T-cell (primary cell): ENCODE data around the gene VARS1. TPM values are rescaled to one million over a fixed set of nuclear protein-coding genes. Genes with fewer than 3 reads are reported as not detected.
"Not testable (repeated sequence)": the region's sequence is repeated elsewhere in the genome, so short reads cannot be mapped to it uniquely, and the experiment has no call there.

Source experiments
- ATAC-seq, 4 experiments: fragments of 200-7000 bp in 3 of 4; fragments of 150-1000 bp in 1 of 4; cut with Tn5 transposase; replicated peaks in 1 of 4; 1 replicate in 3 of 4; 2 replicates in 1 of 4; pipeline ENCODE4 v1.10.0; 2021; ENCODE audit warnings: moderate library complexity in 3 of 4, mild to moderate bottlenecking in 2 of 4, moderate number of reproducible peaks in 1 of 4
- CTCF ChIA-PET, 2 donors: fragments of 300-600 bp; sonication (Branson Sonifier 250); formaldehyde crosslinking; loops; one replicate each; lab custom pipeline; 2022; ENCODE audit warnings: antibody characterized with exemption in 2 of 2; lab: Charles Lee
- POLR2A ChIA-PET, 2 donors: fragments of 300-600 bp; sonication (Branson Sonifier 250); formaldehyde crosslinking; loops; one replicate each; lab custom pipeline; 2022; ENCODE audit warnings: antibody characterized with exemption in 2 of 2; lab: Charles Lee
- DNase-seq, 35 experiments: peaks; one replicate each; pipeline versions ENCODE4 v3.0.0 to v3.0.0-alpha.2; 2013 to 2023
- H3K27ac ChIP-seq: one replicate; pipeline ENCODE4 v1.5.1; 2013; ENCODE audit warnings: low read length
- H3K27me3 ChIP-seq, 2 experiments: replicated peaks in 1 of 2; 1 replicate in 1 of 2; 2 replicates in 1 of 2; pipeline versions ENCODE4 v1.6.1 to v1.7.0; 2013; ENCODE audit warnings: low read length in 1 of 2, mixed read lengths in 1 of 2; ENCODE audit not compliant: control insufficient read depth in 2 of 2, insufficient read depth in 2 of 2; ENCODE audit errors: extremely low read depth in 1 of 2
- H3K36me3 ChIP-seq, 2 donors: 1 replicate in 1 of 2; 2 replicates in 1 of 2; pipeline versions ENCODE4 v1.6.1 to v1.7.0; 2013; ENCODE audit warnings: low read length in 1 of 2; ENCODE audit not compliant: control insufficient read depth in 2 of 2, insufficient read depth in 1 of 2; ENCODE audit errors: extremely low read depth in 1 of 2
- H3K4me1 ChIP-seq, 2 experiments: 1 replicate in 1 of 2; 2 replicates in 1 of 2; pipeline versions ENCODE4 v1.6.1 to v1.7.0; 2013; ENCODE audit warnings: low read length in 2 of 2, mixed read lengths in 1 of 2; ENCODE audit not compliant: insufficient read depth in 2 of 2, control insufficient read depth in 1 of 2; ENCODE audit errors: extremely low read depth in 1 of 2
- H3K4me3 ChIP-seq, 2 donors: 1 replicate in 1 of 2; 2 replicates in 1 of 2; pipeline versions ENCODE4 v1.5.1 to v1.7.0; 2013; ENCODE audit warnings: mild to moderate bottlenecking in 2 of 2, low read length in 1 of 2, moderate library complexity in 1 of 2; ENCODE audit not compliant: control insufficient read depth in 1 of 2; ENCODE audit errors: extremely low read depth in 1 of 2
- H3K9me3 ChIP-seq: 2 replicates; pipeline ENCODE4 v1.7.0; 2013
- H3K27ac Mint-ChIP-seq, 2 donors: one replicate each; pipeline ENCODE4 v1.8.0; 2020 to 2021; ENCODE audit warnings: mild to moderate bottlenecking in 2 of 2, mixed read lengths in 2 of 2
- H3K27me3 Mint-ChIP-seq, 2 donors: one replicate each; pipeline ENCODE4 v1.8.0; 2021 to 2022; ENCODE audit warnings: mixed read lengths in 2 of 2
- H3K36me3 Mint-ChIP-seq: one replicate; pipeline ENCODE4 v1.8.0; 2021; ENCODE audit warnings: mixed read lengths
- H3K4me1 Mint-ChIP-seq, 3 donors: one replicate each; pipeline ENCODE4 v1.8.0; 2020 to 2022; ENCODE audit warnings: mixed read lengths in 3 of 3, mild to moderate bottlenecking in 1 of 3
- H3K4me3 Mint-ChIP-seq, 3 donors: one replicate each; pipeline ENCODE4 v1.8.0; 2020 to 2022; ENCODE audit warnings: mild to moderate bottlenecking in 3 of 3, mixed read lengths in 3 of 3, moderate library complexity in 3 of 3
- H3K9me3 Mint-ChIP-seq, 3 donors: one replicate each; pipeline ENCODE4 v1.8.0; 2020 to 2022; ENCODE audit warnings: mixed read lengths in 3 of 3
- WGBS: methylation state at CpG from one replicate; pipeline ENCODE4 v1.1.5; 2013; ENCODE audit warnings: missing lambda C conversion rate; ENCODE audit not compliant: insufficient coverage; 5-methylcytosine and 5-hydroxymethylcytosine counted together
- total RNA-seq, 35 experiments: library from RNA in 6 of 35; stranded (reverse) in 6 of 35; fragments of 120-200 nt in 1 of 35; gene quantifications; one replicate each; pipeline versions ENCODE4 v1.2.1 to v1.2.4 and lab custom pipeline; 2013 to 2026

VARS1 gene
- total RNA-seq, 5 donors from 2014 or later (not counting 1 experiment from before 2014, with no cell fraction given) = 44.4 to 71.0 (median 62.5) TPM

DNA sequence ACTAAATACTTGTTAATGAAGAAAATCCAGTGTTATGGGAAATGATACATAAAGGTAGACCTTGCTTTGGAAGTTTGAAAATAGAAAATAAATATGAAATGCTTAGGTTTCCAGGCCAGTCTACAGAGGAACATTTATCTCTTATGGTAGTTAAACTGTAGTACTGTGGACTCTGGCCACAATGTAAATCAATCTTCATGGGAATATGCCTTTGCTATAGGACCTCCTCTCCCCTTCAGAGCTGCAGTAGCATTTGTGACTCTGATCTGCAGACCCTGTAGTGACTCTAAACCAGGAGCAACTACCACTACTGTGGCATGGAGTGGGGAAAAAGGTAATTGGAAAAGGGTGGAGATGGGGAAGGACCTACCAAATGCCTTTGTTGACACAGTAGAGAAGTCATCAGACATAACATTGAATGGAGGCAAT, 24.3 kb upstream of the VARS1 start:
- ChIA-PET CTCF (interaction anchor here in 1 of 2 donors (0.6 to 0.9 kb wide), 3 partner anchors 13 to 103 kb away, joined by 3 to 4 read pairs (median 3); partner anchors contain the start of gene LSM2), POLR2A (interaction anchor here in 1 of 2 donors (0.6 kb wide), 1 partner anchor 17 kb away, joined by 4 read pairs; no protein-coding TSS in a partner anchor)
- Mint-ChIP-seq H3K36me3 (no peaks in the 10 kb centered on the region), H3K27ac (peak overlapping the region; percentile 80 to 87), H3K27me3 (no peaks in the 10 kb centered on the region), H3K4me3 (peak overlapping the region in 2 of 3 donors; percentile 35 to 67), H3K4me1 (peaks cover 29 to 54% (median 43%) of the 10 kb centered on the region in 3 donors), H3K9me3 (no peaks in the 10 kb centered on the region)
- H3K4me1 ChIP-seq = peaks cover 10 to 42% of the 10 kb centered on the region in 2 experiments
- no peaks in the 10 kb centered on the region for H3K9me3 ChIP-seq
- no peaks in the 10 kb centered on the region for H3K36me3 ChIP-seq
- no peaks in the 10 kb centered on the region for H3K27me3 ChIP-seq
- DNase-seq = no peak
- H3K4me3 ChIP-seq = no peak overlapping the region
- no peak overlapping the region for H3K27ac ChIP-seq
- ATAC-seq = no peak

DNA sequence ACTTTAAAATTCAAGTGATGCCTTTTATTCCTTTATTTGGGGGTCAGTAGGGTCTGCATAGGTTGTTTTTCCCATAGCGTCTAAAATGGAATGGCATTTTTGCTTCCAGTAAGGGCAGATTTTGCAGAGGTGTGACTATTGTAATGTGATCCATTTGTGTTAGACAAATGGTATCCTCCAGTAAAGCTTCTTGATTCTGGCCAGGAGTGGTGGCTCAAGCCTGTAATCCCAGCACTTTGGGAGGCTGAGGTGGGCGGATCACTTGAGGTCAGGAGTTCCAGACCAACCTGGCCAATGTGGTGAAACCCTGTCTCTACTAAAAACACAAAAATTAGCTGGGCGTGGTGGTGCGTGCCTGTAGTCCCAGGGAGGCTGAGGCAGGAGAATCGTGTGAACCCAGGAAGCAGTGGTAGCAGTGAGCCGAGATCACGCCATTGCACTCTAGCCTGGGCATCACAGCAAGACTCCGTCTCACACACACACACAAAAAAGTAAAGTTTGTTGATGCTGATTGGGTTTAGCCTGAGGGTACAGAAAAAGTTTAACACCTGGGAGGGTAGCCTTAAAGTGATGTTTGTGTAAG, 22.5 kb upstream of the VARS1 start:
- H3K4me1 Mint-ChIP-seq = peaks cover 38 to 61% (median 51%) of the 10 kb centered on the region in 3 donors
- not testable (repeated sequence) for ATAC-seq
- WGBS = 12% methylated on average over 3 of the region's 8 CpGs

DNA sequence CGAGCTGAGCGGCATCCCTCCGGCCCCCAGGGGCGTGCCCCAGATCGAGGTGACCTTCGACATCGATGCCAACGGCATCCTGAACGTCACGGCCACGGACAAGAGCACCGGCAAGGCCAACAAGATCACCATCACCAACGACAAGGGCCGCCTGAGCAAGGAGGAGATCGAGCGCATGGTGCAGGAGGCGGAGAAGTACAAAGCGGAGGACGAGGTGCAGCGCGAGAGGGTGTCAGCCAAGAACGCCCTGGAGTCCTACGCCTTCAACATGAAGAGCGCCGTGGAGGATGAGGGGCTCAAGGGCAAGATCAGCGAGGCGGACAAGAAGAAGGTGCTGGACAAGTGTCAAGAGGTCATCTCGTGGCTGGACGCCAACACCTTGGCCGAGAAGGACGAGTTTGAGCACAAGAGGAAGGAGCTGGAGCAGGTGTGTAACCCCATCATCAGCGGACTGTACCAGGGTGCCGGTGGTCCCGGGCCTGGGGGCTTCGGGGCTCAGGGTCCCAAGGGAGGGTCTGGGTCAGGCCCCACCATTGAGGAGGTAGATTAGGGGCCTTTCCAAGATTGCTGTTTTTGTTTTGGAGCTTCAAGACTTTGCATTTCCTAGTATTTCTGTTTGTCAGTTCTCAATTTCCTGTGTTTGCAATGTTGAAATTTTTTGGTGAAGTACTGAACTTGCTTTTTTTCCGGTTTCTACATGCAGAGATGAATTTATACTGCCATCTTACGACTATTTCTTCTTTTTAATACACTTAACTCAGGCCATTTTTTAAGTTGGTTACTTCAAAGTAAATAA, 21.8 kb upstream of the VARS1 start:
- ChIA-PET POLR2A (interaction anchor here in 1 of 2 donors (0.6 kb wide), 1 partner anchor 200 kb away, joined by 16 read pairs; no protein-coding TSS in a partner anchor), CTCF (interaction anchor here in 1 of 2 donors (0.6 to 1.0 kb wide), 4 partner anchors 14 to 79 kb away, joined by 3 to 6 read pairs (median 3); partner anchors contain the start of genes NEU1 and VARS1)
- DNase-seq = peak in 6 of 35 experiments; percentile 17 to 67 (median 51)
- H3K9me3 ChIP-seq, H3K36me3 Mint-ChIP-seq, H3K36me3 ChIP-seq, H3K27me3 Mint-ChIP-seq, H3K27me3 ChIP-seq, H3K9me3 Mint-ChIP-seq: not testable (repeated sequence)
- ATAC-seq = peak; percentile 54 to 64 (median 60)
- Histone ChIP-seq H3K4me3 (peak overlapping the region; percentile 26 to 63), H3K27ac (peak overlapping the region; percentile 68), H3K4me1 (peaks cover 12 to 53% of the 10 kb centered on the region in 2 experiments)
- 5% methylated on average over 7 of the region's 37 CpGs for WGBS
- Mint-ChIP-seq H3K4me1 (peaks cover 41 to 61% (median 51%) of the 10 kb centered on the region in 3 donors), H3K27ac (peak overlapping the region; percentile 95 to 97), H3K4me3 (peak overlapping the region; percentile 72 to 90 (median 85))

More for the DNA sequence above, 22.5 kb upstream of the VARS1 start:
- not testable (repeated sequence) for H3K27me3 Mint-ChIP-seq, H3K36me3 ChIP-seq, H3K9me3 ChIP-seq, H3K9me3 Mint-ChIP-seq, DNase-seq, H3K36me3 Mint-ChIP-seq, H3K27me3 ChIP-seq
- peak overlapping the region; percentile 68 for H3K27ac ChIP-seq
- POLR2A ChIA-PET = interaction anchor here in 1 of 2 donors (0.6 kb wide), 1 partner anchor 200 kb away, joined by 16 read pairs; no protein-coding TSS in a partner anchor
- CTCF ChIA-PET = interaction anchor here in 1 of 2 donors (0.9 to 1.0 kb wide), 2 partner anchors 13 to 80 kb away, joined by 3 to 6 read pairs; no protein-coding TSS in a partner anchor
- Mint-ChIP-seq H3K27ac (peak overlapping the region; percentile 95 to 97), H3K4me3 (peak overlapping the region; percentile 72 to 90 (median 85))
- H3K4me1 ChIP-seq = peaks cover 15 to 53% of the 10 kb centered on the region in 2 experiments
- H3K4me3 ChIP-seq = peak overlapping the region; percentile 26 to 63

- H3K27ac Mint-ChIP-seq = peak within 1 kb of the TSS; percentile 90 to 94
- Histone ChIP-seq H3K27me3 (no peaks in the 10 kb centered on the region), H3K4me3 (peak within 1 kb of the TSS; percentile 88 to 90), H3K4me1 (peaks cover 9 to 48% of the 10 kb centered on the region in 2 experiments), H3K9me3 (no peaks in the 10 kb centered on the region), H3K27ac (peak within 1 kb of the TSS; percentile 69), H3K36me3 (peaks cover 8 to 15% of the 10 kb centered on the region in 2 donors)
- ChIA-PET CTCF (interaction anchor here (0.6 to 0.9 kb wide), 4 partner anchors 8 to 263 kb away, joined by 3 to 6 read pairs (median 4); partner anchors contain the start of genes DDAH2 (in 1 of the 2) and LSM2 (in 1 of the 2)), POLR2A (interaction anchor here (0.6 to 0.8 kb wide), 3 partner anchors 9 to 303 kb away, joined by 4 to 16 read pairs (median 5); partner anchors contain the start of gene LSM2 (in 1 of the 2))
- H3K4me3 Mint-ChIP-seq = peak within 1 kb of the TSS; percentile 89 to 92 (median 90)
- H3K9me3 Mint-ChIP-seq = no peaks in the 10 kb centered on the region
- WGBS = under 1% methylated on average over 45 of the region's 56 CpGs
- DNase-seq = peak in 7 of 35 experiments; percentile 22 to 65 (median 35)
- H3K36me3 Mint-ChIP-seq = peaks cover 10% of the 10 kb centered on the region
- ATAC-seq = peak; percentile 7 to 19 (median 12)
- peaks cover 30 to 54% (median 44%) of the 10 kb centered on the region in 3 donors for H3K4me1 Mint-ChIP-seq
- no peaks in the 10 kb centered on the region for H3K27me3 Mint-ChIP-seq
Measured at GRCh38 chr6:31815025-31815838, 19.7 kb upstream of the VARS1 start, which contains the start of the genes HSPA1A and HSPA1L. Gene HSPA1A, plus strand, starts transcription at chr6:31815543. Its CDS starts 214 bp downstream, at chr6:31815757. Gene HSPA1L, minus strand, starts transcription at chr6:31815283. Its CDS starts 3,311 bp downstream, at chr6:31811972.

- POLR2A ChIA-PET = interaction anchor here in 1 of 2 donors (0.6 to 0.8 kb wide), 2 partner anchors 8 to 304 kb away, joined by 5 to 16 read pairs; partner anchors contain the start of gene LSM2
Measured at GRCh38 chr6:31814677-31815024, 19.1 kb upstream of the VARS1 start.

More at GRCh38 chr6:31814677-31815024, 19.1 kb upstream of the VARS1 start:
- Mint-ChIP-seq H3K27me3 (no peaks in the 10 kb centered on the region), H3K27ac (peak overlapping the region; percentile 90 to 94), H3K4me3 (peak overlapping the region; percentile 89 to 92 (median 90)), H3K9me3 (no peaks in the 10 kb centered on the region), H3K36me3 (peaks cover 16% of the 10 kb centered on the region), H3K4me1 (peaks cover 30 to 55% (median 40%) of the 10 kb centered on the region in 3 donors)
- CTCF ChIA-PET = interaction anchor here in 1 of 2 donors (0.7 to 1.1 kb wide), 5 partner anchors 8 to 85 kb away, joined by 3 to 6 read pairs (median 4); partner anchors contain the start of genes DDAH2 and LSM2
- no peaks in the 10 kb centered on the region for H3K27me3 ChIP-seq
- peak in 28 of 35 experiments; percentile 26 to 83 (median 50) for DNase-seq
- H3K36me3 ChIP-seq = peaks cover 8 to 20% of the 10 kb centered on the region in 2 donors
- H3K4me1 ChIP-seq = peaks cover 9 to 44% of the 10 kb centered on the region in 2 experiments
- WGBS = 0% methylated on average over 12 of the region's 13 CpGs
- H3K27ac ChIP-seq = peak overlapping the region; percentile 69
- no peaks in the 10 kb centered on the region for H3K9me3 ChIP-seq
- peak; percentile 43 to 68 (median 48) for ATAC-seq
- H3K4me3 ChIP-seq = peak overlapping the region; percentile 88 to 90
